Liver (tissue), 9 donors: ENCODE results near the gene UIMC1. TPM values are rescaled to one million over a fixed set of nuclear protein-coding genes. Genes with fewer than 3 reads are reported as not detected.

Source experiments
- DNase-seq: peaks from one replicate; pipeline ENCODE4 v3.0.0-alpha.2; 2017; ENCODE audit warnings: low spot score
- H3K27ac ChIP-seq, 2 donors: one replicate each; pipeline ENCODE4 v1.7.0; 2013; ENCODE audit warnings: inconsistent platforms in 2 of 2, low read length in 2 of 2, control low read depth in 1 of 2, low read depth in 1 of 2, mild to moderate bottlenecking in 1 of 2
- H3K27me3 ChIP-seq, 4 donors: one replicate each; pipeline versions ENCODE4 v1.6.1 to v1.7.0; 2013; ENCODE audit warnings: low read length in 3 of 4, inconsistent platforms in 1 of 4, mild to moderate bottlenecking in 1 of 4, moderate library complexity in 1 of 4; ENCODE audit not compliant: control insufficient read depth in 4 of 4, insufficient read depth in 4 of 4
- H3K36me3 ChIP-seq, 4 donors: one replicate each; pipeline versions ENCODE4 v1.6.1 to v1.7.0; 2013; ENCODE audit warnings: low read length in 3 of 4, mild to moderate bottlenecking in 3 of 4, low read depth in 1 of 4, moderate library complexity in 1 of 4; ENCODE audit not compliant: control insufficient read depth in 4 of 4, insufficient read depth in 3 of 4
- H3K4me1 ChIP-seq, 4 donors: one replicate each; pipeline versions ENCODE4 v1.6.1 to v1.7.0; 2013; ENCODE audit warnings: low read length in 3 of 4, mild to moderate bottlenecking in 3 of 4, moderate library complexity in 1 of 4; ENCODE audit not compliant: control insufficient read depth in 4 of 4, insufficient read depth in 4 of 4
- H3K4me3 ChIP-seq, 3 donors: one replicate each; pipeline versions ENCODE4 v1.6.1 to v1.7.0; 2013; ENCODE audit warnings: low read length in 3 of 3, control low read depth in 1 of 3, low read depth in 1 of 3, mild to moderate bottlenecking in 1 of 3
- H3K9ac ChIP-seq, 2 donors: one replicate each; pipeline ENCODE4 v1.7.0; 2013; ENCODE audit warnings: low read length in 2 of 2, mild to moderate bottlenecking in 2 of 2, moderate library complexity in 2 of 2, control low read depth in 1 of 2, low read depth in 1 of 2
- H3K9me3 ChIP-seq, 4 donors: one replicate each; pipeline versions ENCODE4 v1.6.1 to v1.7.0; 2013; ENCODE audit warnings: low read length in 3 of 4; ENCODE audit not compliant: control insufficient read depth in 4 of 4
- ATF3 ChIP-seq: IDR thresholded peaks from 2 replicates; pipeline ENCODE4 v1.6.1; 2016; ENCODE audit warnings: antibody characterized with exemption
- CTCF ChIP-seq: fragments of 150-350 bp; IDR thresholded peaks from 2 replicates; pipeline ENCODE4 v1.5.1; 2017; ENCODE audit warnings: improper control_type of control experiment, low read depth, low read length; ENCODE audit not compliant: missing input control
- EGR1 ChIP-seq, 2 donors: IDR thresholded peaks; 2 replicates each; pipeline ENCODE4 v1.6.1; 2016 to 2018; ENCODE audit warnings: antibody characterized with exemption in 2 of 2, low read depth in 2 of 2
- FOXA1 ChIP-seq: IDR thresholded peaks from 2 replicates; pipeline ENCODE4 v1.6.1; 2016; ENCODE audit warnings: antibody characterized with exemption
- FOXA2 ChIP-seq: IDR thresholded peaks from 2 replicates; pipeline ENCODE4 v1.6.1; 2016; ENCODE audit warnings: antibody characterized with exemption
- GABPA ChIP-seq, 2 donors: IDR thresholded peaks in 1 of 2; conservative IDR thresholded peaks in 1 of 2; 2 replicates each; pipeline ENCODE4 v1.6.1; 2016; ENCODE audit warnings: antibody characterized with exemption in 2 of 2, mild to moderate bottlenecking in 1 of 2, moderate library complexity in 1 of 2
- HNF4A ChIP-seq, 2 donors: conservative IDR thresholded peaks; 2 replicates each; pipeline ENCODE4 v1.6.1; 2016; ENCODE audit warnings: antibody characterized with exemption in 2 of 2, mild to moderate bottlenecking in 2 of 2
- HNF4G ChIP-seq: IDR thresholded peaks from 2 replicates; pipeline ENCODE4 v1.6.1; 2016; ENCODE audit warnings: antibody characterized with exemption
- JUND ChIP-seq, 2 donors: IDR thresholded peaks; 2 replicates each; pipeline ENCODE4 v1.6.1; 2016; ENCODE audit warnings: antibody characterized with exemption in 2 of 2
- MAX ChIP-seq: IDR thresholded peaks from 2 replicates; pipeline ENCODE4 v1.6.1; 2016; ENCODE audit warnings: antibody characterized with exemption
- NR2F2 ChIP-seq: IDR thresholded peaks from 2 replicates; pipeline ENCODE4 v1.6.1; 2016; ENCODE audit warnings: antibody characterized with exemption
- RAD21 ChIP-seq, 2 donors: IDR thresholded peaks; 2 replicates each; pipeline ENCODE4 v1.6.1; 2016; ENCODE audit warnings: antibody characterized with exemption in 2 of 2, mild to moderate bottlenecking in 2 of 2
- REST ChIP-seq: IDR thresholded peaks from 2 replicates; pipeline ENCODE4 v1.6.1; 2016; ENCODE audit warnings: antibody characterized with exemption, mild to moderate bottlenecking
- RXRA ChIP-seq, 2 donors: IDR thresholded peaks; 2 replicates each; pipeline ENCODE4 v1.6.1; 2017 to 2018; ENCODE audit warnings: antibody characterized with exemption in 2 of 2, mild to moderate bottlenecking in 1 of 2
- SP1 ChIP-seq: IDR thresholded peaks from 2 replicates; pipeline ENCODE4 v1.6.1; 2018; ENCODE audit warnings: antibody characterized with exemption, mild to moderate bottlenecking
- TAF1 ChIP-seq: conservative IDR thresholded peaks from 2 replicates; pipeline ENCODE4 v1.6.1; 2016; ENCODE audit warnings: antibody characterized with exemption, mild to moderate bottlenecking
- YY1 ChIP-seq: IDR thresholded peaks from 2 replicates; pipeline ENCODE4 v1.6.1; 2016; ENCODE audit warnings: antibody characterized with exemption, mild to moderate bottlenecking
- ZBTB33 ChIP-seq: IDR thresholded peaks from 2 replicates; pipeline ENCODE4 v1.6.1; 2016; ENCODE audit warnings: antibody characterized with exemption
- WGBS: extraction: QIAGEN DNeasy Blood & Tissue Kit; methylation state at CpG from one replicate; pipeline ENCODE4 v1.1.7; 2013; 5-methylcytosine and 5-hydroxymethylcytosine counted together
- polyA plus RNA-seq, 2 donors: library from polyadenylated mRNA; stranded (reverse) in 1 of 2; unstranded in 1 of 2; fragments of 200-250 nt in 1 of 2; fragments of >200 nt in 1 of 2; fragmentation: Nextera tagmentation in 1 of 2; extraction: Ambion mirVana in 1 of 2; gene quantifications; one replicate each; pipeline versions ENCODE4 v1.2.1 to v1.2.3, GENCODE V29; 2013 to 2015
- total RNA-seq, 2 donors: library from RNA; depleted of rRNA; stranded (reverse); fragments of >200 nt; gene quantifications; one replicate each; pipeline ENCODE4 v1.2.3, GENCODE V29; 2014
- donor health status: healthy.
- donor health status: healthy.
- donor health status: healthy.
- donor health status: healthy.
- donor health status: healthy.

Gene UIMC1
- total and polyA plus RNA-seq, 4 donors = 5.9 to 26.0 (median 11.7) TPM

GRCh38 chr5:176921714-176922113 is 84.9 kb downstream of the UIMC1 start:
- Histone ChIP-seq H3K4me1 (peaks cover 0 to 2% (median 0%) of the 10 kb centered on the region in 4 donors), H3K36me3 (peaks cover 0 to 8% (median 2%) of the 10 kb centered on the region in 4 donors), H3K27ac (no peak overlapping the region), H3K4me3 (no peak overlapping the region), H3K9me3 (no peaks in the 10 kb centered on the region), H3K9ac (no peak overlapping the region), H3K27me3 (no peaks in the 10 kb centered on the region)
- WGBS = 93% methylated on average over 3 of the region's 3 CpGs
- TF ChIP-seq ATF3 = no peak
- TF ChIP-seq ZBTB33 = no peak
- no peak for TF ChIP-seq YY1
- no peak for TF ChIP-seq NR2F2
- TF ChIP-seq JUND (IDR thresholded peaks at IDR 0.05) = no peak
- TF ChIP-seq RXRA (IDR thresholded peaks at IDR 0.05) = no peak
- no peak for TF ChIP-seq MAX
- TF ChIP-seq EGR1 (IDR thresholded peaks at IDR 0.05; ENCODE audit: low read depth in 2 of 2) = no peak
- TF ChIP-seq REST = no peak
- no peak for TF ChIP-seq CTCF
- no peak for TF ChIP-seq HNF4G
- TF ChIP-seq SP1 = no peak
- TF ChIP-seq FOXA2 = no peak
- no peak for TF ChIP-seq RAD21 (IDR thresholded peaks at IDR 0.05)
- TF ChIP-seq GABPA (IDR thresholded peaks at IDR 0.05 in 1 of 2, conservative IDR thresholded peaks at IDR 0.05 in 1 of 2) = no peak
- TF ChIP-seq TAF1 = no peak
- TF ChIP-seq HNF4A (conservative IDR thresholded peaks at IDR 0.05) = no peak
- no peak for TF ChIP-seq FOXA1
- DNase-seq = no peak
